ENCODE measurements around the gene ARFIP1.

The ARFIP1 gene

GRCh38 chr4:152925851-152926250 is 146.1 kb downstream of the ARFIP1 start:
- TF ChIP-seq, protein P1, sequence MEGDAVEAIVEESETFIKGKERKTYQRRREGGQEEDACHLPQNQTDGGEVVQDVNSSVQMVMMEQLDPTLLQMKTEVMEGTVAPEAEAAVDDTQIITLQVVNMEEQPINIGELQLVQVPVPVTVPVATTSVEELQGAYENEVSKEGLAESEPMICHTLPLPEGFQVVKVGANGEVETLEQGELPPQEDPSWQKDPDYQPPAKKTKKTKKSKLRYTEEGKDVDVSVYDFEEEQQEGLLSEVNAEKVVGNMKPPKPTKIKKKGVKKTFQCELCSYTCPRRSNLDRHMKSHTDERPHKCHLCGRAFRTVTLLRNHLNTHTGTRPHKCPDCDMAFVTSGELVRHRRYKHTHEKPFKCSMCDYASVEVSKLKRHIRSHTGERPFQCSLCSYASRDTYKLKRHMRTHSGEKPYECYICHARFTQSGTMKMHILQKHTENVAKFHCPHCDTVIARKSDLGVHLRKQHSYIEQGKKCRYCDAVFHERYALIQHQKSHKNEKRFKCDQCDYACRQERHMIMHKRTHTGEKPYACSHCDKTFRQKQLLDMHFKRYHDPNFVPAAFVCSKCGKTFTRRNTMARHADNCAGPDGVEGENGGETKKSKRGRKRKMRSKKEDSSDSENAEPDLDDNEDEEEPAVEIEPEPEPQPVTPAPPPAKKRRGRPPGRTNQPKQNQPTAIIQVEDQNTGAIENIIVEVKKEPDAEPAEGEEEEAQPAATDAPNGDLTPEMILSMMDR (IDR thresholded peaks at IDR 0.05; ENCODE audit: low read depth, low read length, missing control alignments): no peak
- DNase-seq (ENCODE audit: low read depth): no peak
- H3K4me3 ChIP-seq (ENCODE audit: low read depth, low read length): no peak overlapping the region

DNA sequence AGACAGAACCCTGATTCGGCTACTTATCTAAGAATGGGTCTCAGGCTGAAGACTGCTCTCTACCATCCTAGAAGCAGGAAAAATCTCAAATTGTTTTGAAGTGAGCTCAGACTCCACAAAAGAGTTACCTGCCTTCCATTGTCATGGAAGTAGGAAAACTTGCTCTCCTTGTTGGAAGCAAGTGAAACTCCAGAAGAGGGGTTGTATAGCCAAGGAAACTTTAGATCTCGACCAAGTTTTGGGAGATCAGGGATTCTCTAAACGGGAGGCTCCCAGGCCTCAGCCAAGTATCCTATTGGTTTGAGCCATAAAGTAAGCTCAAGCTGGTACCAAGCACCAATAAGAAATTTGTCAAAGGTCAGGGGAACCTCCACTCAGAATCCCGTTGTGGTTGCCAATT is 147.2 kb downstream of the ARFIP1 start:
- DNase-seq (ENCODE audit: low read depth): no peak
- H3K4me3 ChIP-seq (ENCODE audit: low read depth, low read length): no peak overlapping the region
- TF ChIP-seq, protein P1 (IDR thresholded peaks at IDR 0.05; ENCODE audit: low read depth, low read length, missing control alignments): no peak

DNA sequence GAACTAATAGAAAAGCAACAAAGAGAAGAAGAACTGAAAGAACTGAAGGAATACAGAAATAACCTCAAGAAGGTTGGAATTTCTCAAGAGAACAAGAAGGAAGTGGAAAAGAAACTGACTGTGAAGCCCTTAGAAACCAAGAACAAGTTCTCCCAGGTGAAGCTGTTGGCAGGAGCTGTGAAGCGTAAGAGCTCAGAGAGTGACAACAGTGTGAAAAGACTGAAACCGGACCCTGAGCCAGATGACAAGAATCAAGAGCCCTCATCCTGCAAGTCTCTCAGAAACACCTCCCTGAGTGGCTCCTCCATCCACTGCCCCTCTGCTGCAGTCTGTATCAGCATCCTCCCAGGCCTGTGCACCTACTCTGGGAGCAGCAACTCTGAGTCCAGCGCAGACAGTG is 148.0 kb downstream of the ARFIP1 start:
- no peak overlapping the region for H3K4me3 ChIP-seq (ENCODE audit: low read depth, low read length)
- DNase-seq (ENCODE audit: low read depth): no peak
- TF ChIP-seq, protein P1 (IDR thresholded peaks at IDR 0.05; ENCODE audit: low read depth, low read length, missing control alignments): no peak

- no peak overlapping the region for H3K4me3 ChIP-seq (ENCODE audit: low read depth, low read length)
- DNase-seq (ENCODE audit: low read depth): no peak
- TF ChIP-seq, protein P1 (IDR thresholded peaks at IDR 0.05; ENCODE audit: low read depth, low read length, missing control alignments): no peak
Observed at GRCh38 chr4:152928286-152928685, 148.5 kb downstream of the ARFIP1 start.

GRCh38 chr4:152929888-152930287 is 150.1 kb downstream of the ARFIP1 start:
- TF ChIP-seq, protein P1 (IDR thresholded peaks at IDR 0.05; ENCODE audit: low read depth, low read length, missing control alignments): no peak
- no peak for DNase-seq (ENCODE audit: low read depth)
- H3K4me3 ChIP-seq (ENCODE audit: low read depth, low read length): no peak overlapping the region

DNA sequence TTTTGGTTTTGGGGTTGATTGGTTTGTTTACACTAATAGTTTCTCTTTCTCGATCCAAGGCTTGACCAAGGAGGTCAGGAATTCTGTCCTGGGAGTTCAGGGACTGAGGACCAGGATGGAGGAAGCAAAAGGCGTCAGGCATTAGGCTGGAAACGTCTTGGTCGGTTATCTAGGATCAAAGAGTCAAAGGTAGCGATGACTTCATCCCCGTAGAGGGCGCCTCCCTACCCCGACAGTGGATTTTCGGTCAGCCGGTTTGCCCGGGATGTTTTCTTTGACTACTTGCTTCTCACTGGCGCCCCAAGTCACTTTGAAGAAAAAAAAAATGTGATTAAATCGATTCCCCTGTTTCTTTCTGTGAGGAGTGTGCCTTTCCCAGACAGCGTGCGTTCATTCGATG is 155.4 kb downstream of the ARFIP1 start:
- TF ChIP-seq, protein P1 (IDR thresholded peaks at IDR 0.05; ENCODE audit: low read depth, low read length, missing control alignments): no peak
- DNase-seq (ENCODE audit: low read depth): no peak
- no peak overlapping the region for H3K4me3 ChIP-seq (ENCODE audit: low read depth, low read length)

DNA sequence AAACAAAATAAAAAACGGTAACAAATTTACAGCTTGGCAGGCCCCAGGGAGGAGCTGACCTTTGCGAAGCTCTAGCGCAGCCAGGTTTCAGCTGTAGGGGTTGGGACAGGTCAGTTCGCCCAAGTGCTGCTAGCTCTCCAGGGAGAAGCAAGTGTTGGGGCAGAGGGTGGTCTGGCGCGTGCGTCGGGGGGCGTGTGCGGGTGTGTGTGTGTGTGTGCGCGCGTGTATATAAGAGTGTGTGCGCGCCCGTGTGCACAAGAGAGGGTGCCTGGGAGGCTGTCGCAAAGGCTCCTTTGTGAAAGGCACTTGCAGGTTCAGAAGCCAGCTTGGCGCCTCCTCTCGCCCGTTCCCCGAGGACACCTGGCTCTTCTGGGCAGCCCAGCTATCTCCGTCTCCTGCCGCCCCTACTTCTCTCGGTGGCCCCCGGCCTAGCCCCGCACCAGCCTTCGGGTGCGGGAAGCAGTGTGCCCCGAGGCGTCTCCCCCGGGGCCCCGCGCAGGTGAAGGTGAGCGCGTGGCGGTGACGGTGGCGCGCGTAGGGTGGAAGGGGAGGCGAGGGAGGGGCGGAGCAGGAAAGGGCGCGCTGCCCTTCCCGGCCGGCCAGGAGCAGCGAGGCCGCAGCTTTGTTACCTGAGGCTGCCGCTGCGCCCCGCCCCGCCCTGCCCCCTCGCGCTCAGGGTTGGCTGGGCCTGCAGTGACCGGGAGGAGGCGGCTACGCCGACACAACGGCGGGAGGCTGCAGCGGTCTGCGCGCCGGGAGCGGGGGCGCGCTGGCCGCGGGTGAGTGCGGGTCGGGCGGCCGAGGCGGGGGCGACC is 156.1 kb downstream of the ARFIP1 start, which contains the start of gene FHDC1:
FHDC1 (plus strand) TSS at position 693 of the 815 bp plus-strand sequence. CDS start 6,735 bp downstream, outside the sequence.
- TF ChIP-seq, protein P1 (IDR thresholded peaks at IDR 0.05; ENCODE audit: low read depth, low read length, missing control alignments): no peak
- no peak for DNase-seq (ENCODE audit: low read depth)
- peak within 1 kb of the TSS; percentile 55 for H3K4me3 ChIP-seq (ENCODE audit: low read depth, low read length)
